Measurements from ENCODE around the gene CDC16. TPM values are rescaled to one million over a fixed set of nuclear protein-coding genes. Genes with fewer than 3 reads are reported as not detected.

Gene CDC16
- total and polyA plus RNA-seq, 9 of the 15 experiments (the other 6 are each of a cell fraction or from before 2014, with no cell fraction given) = 23.2 to 102 (median 51.6) TPM

GRCh38 chr13:114234645-114235421, at the start of gene CDC16 (continued):
- peak; percentile 82 for TF ChIP-seq RBFOX2 (IDR thresholded peaks at IDR 0.05; ENCODE audit: low read depth, low read length)
- TF ChIP-seq, protein P1, sequence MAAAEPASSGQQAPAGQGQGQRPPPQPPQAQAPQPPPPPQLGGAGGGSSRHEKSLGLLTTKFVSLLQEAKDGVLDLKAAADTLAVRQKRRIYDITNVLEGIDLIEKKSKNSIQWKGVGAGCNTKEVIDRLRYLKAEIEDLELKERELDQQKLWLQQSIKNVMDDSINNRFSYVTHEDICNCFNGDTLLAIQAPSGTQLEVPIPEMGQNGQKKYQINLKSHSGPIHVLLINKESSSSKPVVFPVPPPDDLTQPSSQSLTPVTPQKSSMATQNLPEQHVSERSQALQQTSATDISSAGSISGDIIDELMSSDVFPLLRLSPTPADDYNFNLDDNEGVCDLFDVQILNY (CRISPR knock-in tag; IDR thresholded peaks at IDR 0.05) = peak; percentile 84; the same call in 1 of the 2 replicates
- no peak; a peak in 1 of 4 replicates for TF ChIP-seq SIN3A (IDR thresholded peaks at IDR 0.05; ENCODE audit: borderline replicate concordance in 2 of 2, control insufficient read depth in 1 of 2, low read depth in 2 of 2, low read length in 2 of 2)
- TF ChIP-seq, protein P2, sequence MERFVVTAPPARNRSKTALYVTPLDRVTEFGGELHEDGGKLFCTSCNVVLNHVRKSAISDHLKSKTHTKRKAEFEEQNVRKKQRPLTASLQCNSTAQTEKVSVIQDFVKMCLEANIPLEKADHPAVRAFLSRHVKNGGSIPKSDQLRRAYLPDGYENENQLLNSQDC (CRISPR knock-in tag; IDR thresholded peaks at IDR 0.05) = no peak
- peak; percentile 78 for TF ChIP-seq BHLHE40 (IDR thresholded peaks at IDR 0.05; ENCODE audit: low read length)
- TF ChIP-seq, protein P3, sequence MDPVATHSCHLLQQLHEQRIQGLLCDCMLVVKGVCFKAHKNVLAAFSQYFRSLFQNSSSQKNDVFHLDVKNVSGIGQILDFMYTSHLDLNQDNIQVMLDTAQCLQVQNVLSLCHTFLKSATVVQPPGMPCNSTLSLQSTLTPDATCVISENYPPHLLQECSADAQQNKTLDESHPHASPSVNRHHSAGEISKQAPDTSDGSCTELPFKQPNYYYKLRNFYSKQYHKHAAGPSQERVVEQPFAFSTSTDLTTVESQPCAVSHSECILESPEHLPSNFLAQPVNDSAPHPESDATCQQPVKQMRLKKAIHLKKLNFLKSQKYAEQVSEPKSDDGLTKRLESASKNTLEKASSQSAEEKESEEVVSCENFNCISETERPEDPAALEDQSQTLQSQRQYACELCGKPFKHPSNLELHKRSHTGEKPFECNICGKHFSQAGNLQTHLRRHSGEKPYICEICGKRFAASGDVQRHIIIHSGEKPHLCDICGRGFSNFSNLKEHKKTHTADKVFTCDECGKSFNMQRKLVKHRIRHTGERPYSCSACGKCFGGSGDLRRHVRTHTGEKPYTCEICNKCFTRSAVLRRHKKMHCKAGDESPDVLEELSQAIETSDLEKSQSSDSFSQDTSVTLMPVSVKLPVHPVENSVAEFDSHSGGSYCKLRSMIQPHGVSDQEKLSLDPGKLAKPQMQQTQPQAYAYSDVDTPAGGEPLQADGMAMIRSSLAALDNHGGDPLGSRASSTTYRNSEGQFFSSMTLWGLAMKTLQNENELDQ (CRISPR knock-in tag; IDR thresholded peaks at IDR 0.05; ENCODE audit: borderline replicate concordance) = peak; percentile 89
- peak; percentile 50 for TF ChIP-seq CHD1 (IDR thresholded peaks at IDR 0.05; ENCODE audit: low read length)
- no peak for TF ChIP-seq ZNF436 (CRISPR knock-in tag; IDR thresholded peaks at IDR 0.05)
- no peak for TF ChIP-seq ZNF197 (CRISPR knock-in tag; IDR thresholded peaks at IDR 0.05; ENCODE audit: low read depth)
- TF ChIP-seq ZFPM2 (CRISPR knock-in tag; IDR thresholded peaks at IDR 0.05) = no peak
- no peak for TF ChIP-seq ZNF23 (CRISPR knock-in tag; IDR thresholded peaks at IDR 0.05)
- TF ChIP-seq, protein P4, sequence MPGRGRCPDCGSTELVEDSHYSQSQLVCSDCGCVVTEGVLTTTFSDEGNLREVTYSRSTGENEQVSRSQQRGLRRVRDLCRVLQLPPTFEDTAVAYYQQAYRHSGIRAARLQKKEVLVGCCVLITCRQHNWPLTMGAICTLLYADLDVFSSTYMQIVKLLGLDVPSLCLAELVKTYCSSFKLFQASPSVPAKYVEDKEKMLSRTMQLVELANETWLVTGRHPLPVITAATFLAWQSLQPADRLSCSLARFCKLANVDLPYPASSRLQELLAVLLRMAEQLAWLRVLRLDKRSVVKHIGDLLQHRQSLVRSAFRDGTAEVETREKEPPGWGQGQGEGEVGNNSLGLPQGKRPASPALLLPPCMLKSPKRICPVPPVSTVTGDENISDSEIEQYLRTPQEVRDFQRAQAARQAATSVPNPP (IDR thresholded peaks at IDR 0.05; ENCODE audit: borderline replicate concordance, insufficient read depth, insufficient read length) = no peak
- TF ChIP-seq ASH1L (IDR thresholded peaks at IDR 0.05; ENCODE audit: borderline replicate concordance, low read depth, partially characterized antibody) = no peak
- peak; percentile 52; the same call in 1 of the 2 replicates for TF ChIP-seq KAT7 (CRISPR knock-in tag; IDR thresholded peaks at IDR 0.05; ENCODE audit: borderline replicate concordance)
- TF ChIP-seq ZKSCAN1 (IDR thresholded peaks at IDR 0.05; ENCODE audit: low read depth, low read length) = no peak
- no peak for TF ChIP-seq ZNF764 (CRISPR knock-in tag; IDR thresholded peaks at IDR 0.05; ENCODE audit: low read depth)
- TF ChIP-seq ZNF696 (CRISPR knock-in tag; conservative IDR thresholded peaks at IDR 0.05) = no peak
- no peak for TF ChIP-seq RBM39 (optimal IDR thresholded peaks at IDR 0.05; ENCODE audit: low read depth, low read length)
- TF ChIP-seq NFXL1 (CRISPR knock-in tag; IDR thresholded peaks at IDR 0.05) = no peak
- TF ChIP-seq EGR1 (conservative IDR thresholded peaks at IDR 0.05) = no peak
- no peak for TF ChIP-seq EP300 (IDR thresholded peaks at IDR 0.05; ENCODE audit: low read length)
- TF ChIP-seq, protein P5, sequence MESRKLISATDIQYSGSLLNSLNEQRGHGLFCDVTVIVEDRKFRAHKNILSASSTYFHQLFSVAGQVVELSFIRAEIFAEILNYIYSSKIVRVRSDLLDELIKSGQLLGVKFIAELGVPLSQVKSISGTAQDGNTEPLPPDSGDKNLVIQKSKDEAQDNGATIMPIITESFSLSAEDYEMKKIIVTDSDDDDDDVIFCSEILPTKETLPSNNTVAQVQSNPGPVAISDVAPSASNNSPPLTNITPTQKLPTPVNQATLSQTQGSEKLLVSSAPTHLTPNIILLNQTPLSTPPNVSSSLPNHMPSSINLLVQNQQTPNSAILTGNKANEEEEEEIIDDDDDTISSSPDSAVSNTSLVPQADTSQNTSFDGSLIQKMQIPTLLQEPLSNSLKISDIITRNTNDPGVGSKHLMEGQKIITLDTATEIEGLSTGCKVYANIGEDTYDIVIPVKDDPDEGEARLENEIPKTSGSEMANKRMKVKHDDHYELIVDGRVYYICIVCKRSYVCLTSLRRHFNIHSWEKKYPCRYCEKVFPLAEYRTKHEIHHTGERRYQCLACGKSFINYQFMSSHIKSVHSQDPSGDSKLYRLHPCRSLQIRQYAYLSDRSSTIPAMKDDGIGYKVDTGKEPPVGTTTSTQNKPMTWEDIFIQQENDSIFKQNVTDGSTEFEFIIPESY (CRISPR knock-in tag; IDR thresholded peaks at IDR 0.05) = peak; percentile 82
